Mucosa of rectum (tissue), 2 donors: ENCODE results near the gene MTHFD1L.
"Not testable (repeated sequence)": the region's sequence is repeated elsewhere in the genome, so short reads cannot be mapped to it uniquely, and the experiment has no call there.

Experiments used
- H3K27ac ChIP-seq, 2 donors: one replicate each; pipeline ENCODE4 v1.7.0; 2013; ENCODE audit warnings: inconsistent platforms in 2 of 2, low read depth in 2 of 2, low read length in 2 of 2
- H3K27me3 ChIP-seq, 2 donors: one replicate each; pipeline ENCODE4 v1.7.0; 2013; ENCODE audit warnings: low read length in 2 of 2; ENCODE audit not compliant: control insufficient read depth in 2 of 2, insufficient read depth in 2 of 2
- H3K36me3 ChIP-seq, 2 donors: one replicate each; pipeline ENCODE4 v1.7.0; 2013; ENCODE audit warnings: low read length in 2 of 2; ENCODE audit not compliant: control insufficient read depth in 2 of 2, insufficient read depth in 2 of 2
- H3K4me1 ChIP-seq, 2 donors: one replicate each; pipeline ENCODE4 v1.7.0; 2013; ENCODE audit warnings: low read length in 2 of 2, mild to moderate bottlenecking in 1 of 2; ENCODE audit not compliant: control insufficient read depth in 2 of 2, insufficient read depth in 2 of 2
- H3K4me3 ChIP-seq, 2 donors: one replicate each; pipeline ENCODE4 v1.7.0; 2013; ENCODE audit warnings: low read length in 2 of 2
- H3K9ac ChIP-seq, 2 donors: one replicate each; pipeline ENCODE4 v1.7.0; 2013; ENCODE audit warnings: low read length in 2 of 2, low read depth in 1 of 2, mild to moderate bottlenecking in 1 of 2
- H3K9me3 ChIP-seq, 2 donors: one replicate each; pipeline ENCODE4 v1.7.0; 2013; ENCODE audit warnings: low read length in 2 of 2; ENCODE audit not compliant: control insufficient read depth in 2 of 2
- donor health status: healthy.
- donor health status: Normal muscosa, but diverticular disease.

Gene MTHFD1L

DNA sequence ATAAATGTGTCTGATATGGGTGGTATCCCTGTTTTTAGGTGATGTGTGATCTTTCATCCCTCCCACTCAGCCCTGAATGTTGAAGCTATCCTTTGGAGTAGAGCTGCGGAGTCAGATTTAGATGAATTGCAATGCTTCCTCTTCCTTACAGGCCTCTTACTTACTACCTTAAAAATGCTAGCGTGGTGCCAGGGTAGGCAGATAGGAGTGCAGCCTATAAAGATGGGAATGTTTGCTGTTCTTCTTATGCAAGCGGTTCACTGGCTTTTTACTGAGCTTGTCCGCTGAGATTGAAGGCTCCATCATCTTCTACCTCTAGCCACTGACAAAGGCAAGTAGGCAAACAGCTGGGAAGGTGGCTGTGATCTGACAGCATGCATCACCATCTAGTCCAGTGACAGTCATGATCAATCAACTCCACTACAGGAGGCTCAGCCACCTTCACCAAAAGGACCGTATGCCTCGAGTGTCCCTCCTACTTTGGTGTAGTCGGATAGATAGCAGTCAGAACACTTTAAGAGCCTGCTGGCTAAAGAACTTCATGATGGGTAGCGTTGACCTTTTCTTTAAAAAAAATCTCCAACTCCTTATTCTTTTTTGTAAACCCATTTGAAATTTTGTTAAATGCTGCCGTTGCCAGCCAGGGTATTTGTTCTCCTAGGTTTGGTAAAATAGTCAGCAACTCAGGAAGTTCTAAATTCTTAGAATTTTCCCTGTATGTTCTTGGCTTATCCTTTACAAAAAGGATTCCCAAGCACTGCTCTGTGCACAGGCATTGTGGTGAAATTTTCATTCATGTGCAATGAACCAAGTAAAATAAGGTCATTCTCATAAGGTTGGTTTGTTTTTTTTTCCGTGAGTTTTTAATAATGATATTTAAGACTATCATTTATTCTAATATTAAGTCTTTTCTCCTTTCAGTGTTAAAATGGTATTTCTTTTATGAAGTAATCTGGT lies 169.6 kb downstream of the MTHFD1L start:
- Histone ChIP-seq H3K27ac (peak overlapping the region in 1 of 2 donors; percentile 2), H3K9me3 (no peaks in the 10 kb centered on the region), H3K4me1 (peaks cover 0 to 2% of the 10 kb centered on the region in 2 donors), H3K36me3 (no peaks in the 10 kb centered on the region), H3K9ac (no peak overlapping the region), H3K27me3 (no peaks in the 10 kb centered on the region), H3K4me3 (no peak overlapping the region)

DNA sequence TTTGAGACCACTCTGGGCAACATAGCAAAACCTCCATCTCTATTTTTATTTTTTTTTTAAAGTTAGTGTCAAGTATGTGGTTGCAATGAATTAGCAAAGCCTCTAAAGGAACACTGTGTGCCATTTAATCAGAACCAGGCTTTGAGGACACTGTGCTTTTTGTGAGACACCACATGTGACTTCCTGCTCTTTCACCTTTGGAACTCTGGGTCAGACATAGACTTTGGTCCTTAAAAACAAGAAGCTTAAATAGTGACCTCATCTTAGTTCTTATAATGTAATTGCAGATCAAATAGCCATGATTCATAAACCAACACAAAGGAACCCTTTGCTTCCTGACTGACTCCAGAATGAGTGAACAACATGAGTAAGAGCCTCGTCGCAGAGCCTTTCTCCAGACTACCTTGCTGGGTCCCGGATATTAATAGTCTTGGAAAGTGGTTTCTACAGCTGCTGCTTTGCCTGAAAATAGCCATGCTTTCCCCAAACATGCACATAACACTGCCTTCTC lies 170.8 kb downstream of the MTHFD1L start:
- H3K9me3 ChIP-seq, H3K27me3 ChIP-seq, H3K36me3 ChIP-seq, H3K4me3 ChIP-seq, H3K4me1 ChIP-seq: not testable (repeated sequence)
- H3K9ac ChIP-seq: peak overlapping the region in 1 of 2 donors; percentile 35
- peak overlapping the region; percentile 29 to 78 for H3K27ac ChIP-seq

DNA sequence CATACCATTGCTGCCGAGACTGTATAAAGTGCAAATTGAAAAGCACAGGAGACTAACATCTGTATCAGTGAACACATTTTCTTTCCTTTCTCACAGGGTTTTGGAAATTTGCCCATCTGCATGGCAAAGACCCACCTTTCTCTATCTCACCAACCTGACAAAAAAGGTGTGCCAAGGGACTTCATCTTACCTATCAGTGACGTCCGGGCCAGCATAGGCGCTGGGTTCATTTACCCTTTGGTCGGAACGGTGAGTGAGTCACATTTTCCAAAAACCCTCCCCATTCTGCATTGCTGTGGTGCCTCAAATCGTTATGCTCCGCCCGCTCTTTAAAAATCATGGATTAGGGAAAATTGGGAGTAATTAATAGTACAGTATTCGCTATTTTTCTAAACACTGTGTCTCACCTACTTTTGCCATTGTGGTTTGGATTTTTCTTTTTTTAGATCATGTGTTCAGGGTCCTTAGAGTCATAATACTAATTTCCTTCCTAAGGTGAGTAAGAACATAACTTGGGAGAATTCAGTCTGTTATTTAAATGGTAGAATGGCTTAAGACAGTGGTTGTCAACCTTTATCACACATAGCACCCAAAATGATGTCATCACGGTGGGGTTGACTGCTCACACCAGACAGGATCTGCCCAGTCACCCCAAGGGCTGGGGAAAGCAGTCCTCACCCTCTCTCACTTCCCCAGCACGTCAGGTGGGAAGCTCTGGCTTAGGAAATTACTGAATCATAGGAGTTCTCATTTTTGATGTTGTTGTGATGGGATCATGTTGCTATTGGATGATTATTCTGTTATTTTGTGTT lies 171.6 kb downstream of the MTHFD1L start:
- H3K4me3 ChIP-seq: no peak overlapping the region
- H3K4me1 ChIP-seq: peaks cover 0 to 4% of the 10 kb centered on the region in 2 donors
- H3K27ac ChIP-seq: peak overlapping the region; percentile 29 to 78
- peak overlapping the region in 1 of 2 donors; percentile 35 for H3K9ac ChIP-seq
- H3K36me3 ChIP-seq: no peaks in the 10 kb centered on the region
- no peaks in the 10 kb centered on the region for H3K9me3 ChIP-seq
- no peaks in the 10 kb centered on the region for H3K27me3 ChIP-seq

GRCh38 chr6:151038616-151039015 lies 173.1 kb downstream of the MTHFD1L start:
- Histone ChIP-seq H3K36me3 (no peaks in the 10 kb centered on the region), H3K27me3 (no peaks in the 10 kb centered on the region), H3K4me1 (peaks cover 0 to 4% of the 10 kb centered on the region in 2 donors), H3K27ac (no peak overlapping the region), H3K9me3 (no peaks in the 10 kb centered on the region), H3K9ac (no peak overlapping the region), H3K4me3 (no peak overlapping the region)

DNA sequence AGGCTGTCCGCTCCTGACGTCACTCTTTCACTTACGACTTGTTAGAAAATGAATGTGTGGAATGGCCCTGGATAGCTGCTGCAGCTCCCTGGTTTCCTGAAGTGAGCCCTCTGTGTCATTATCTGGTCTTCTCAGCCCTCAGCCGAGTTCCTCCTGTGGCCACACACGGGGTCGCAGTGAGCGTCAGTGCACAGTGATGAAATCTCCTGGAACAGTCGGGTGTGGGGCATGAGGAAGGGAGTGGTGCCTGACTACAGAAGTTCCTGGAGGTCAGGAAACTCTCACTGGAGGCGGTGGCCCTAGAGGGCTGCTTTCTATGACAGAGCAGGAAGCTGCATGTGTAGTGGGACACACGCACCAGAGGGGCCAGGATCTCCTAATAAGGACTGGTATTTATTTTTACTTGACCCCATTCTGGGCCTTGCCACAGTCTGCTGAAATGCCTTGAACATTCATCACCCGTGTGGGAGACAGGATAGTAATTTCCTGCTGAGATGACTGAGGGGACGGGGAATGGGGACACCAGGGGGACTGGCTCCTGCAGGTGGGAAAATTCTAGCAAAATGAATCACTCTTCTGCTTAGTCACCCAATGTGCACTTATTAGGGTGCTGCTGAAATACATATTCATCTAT lies 175.5 kb downstream of the MTHFD1L start:
- H3K27me3 ChIP-seq, H3K9me3 ChIP-seq, H3K36me3 ChIP-seq, H3K9ac ChIP-seq: not testable (repeated sequence)
- peaks cover 0 to 14% of the 10 kb centered on the region in 2 donors for H3K4me1 ChIP-seq
- H3K27ac ChIP-seq: peak overlapping the region; percentile 61 to 68
- H3K4me3 ChIP-seq: peak overlapping the region in 1 of 2 donors; percentile 23

DNA sequence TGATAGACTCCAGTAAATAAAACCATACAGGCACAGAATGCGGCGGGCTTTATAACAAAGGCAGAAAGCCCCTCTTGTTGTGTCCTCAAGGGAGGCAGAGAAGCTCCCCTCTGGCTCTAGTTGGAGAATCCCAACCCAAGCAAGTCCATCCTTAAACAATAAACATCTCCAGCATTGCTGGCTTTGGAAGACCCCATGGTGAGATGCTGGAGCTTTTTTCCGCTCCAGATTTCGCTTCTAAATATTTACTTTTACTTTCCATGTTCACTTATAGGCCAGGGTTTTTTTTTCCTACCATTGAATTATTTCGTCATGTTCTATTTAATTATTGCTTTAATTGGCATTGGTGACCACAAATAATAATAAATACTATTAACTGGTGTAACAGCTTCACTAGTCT lies 176.2 kb downstream of the MTHFD1L start:
- no peaks in the 10 kb centered on the region for H3K36me3 ChIP-seq
- H3K4me1 ChIP-seq: peaks cover 0 to 13% of the 10 kb centered on the region in 2 donors
- no peaks in the 10 kb centered on the region for H3K9me3 ChIP-seq
- peak overlapping the region; percentile 61 to 68 for H3K27ac ChIP-seq
- H3K9ac ChIP-seq: no peak overlapping the region
- H3K27me3 ChIP-seq: no peaks in the 10 kb centered on the region
- no peak overlapping the region for H3K4me3 ChIP-seq

GRCh38 chr6:151042911-151043330 lies 177.4 kb downstream of the MTHFD1L start:
- not testable (repeated sequence) for H3K9me3 ChIP-seq, H3K4me3 ChIP-seq, H3K9ac ChIP-seq, H3K27me3 ChIP-seq, H3K27ac ChIP-seq, H3K36me3 ChIP-seq
- peaks cover 0 to 12% of the 10 kb centered on the region in 2 donors for H3K4me1 ChIP-seq

DNA sequence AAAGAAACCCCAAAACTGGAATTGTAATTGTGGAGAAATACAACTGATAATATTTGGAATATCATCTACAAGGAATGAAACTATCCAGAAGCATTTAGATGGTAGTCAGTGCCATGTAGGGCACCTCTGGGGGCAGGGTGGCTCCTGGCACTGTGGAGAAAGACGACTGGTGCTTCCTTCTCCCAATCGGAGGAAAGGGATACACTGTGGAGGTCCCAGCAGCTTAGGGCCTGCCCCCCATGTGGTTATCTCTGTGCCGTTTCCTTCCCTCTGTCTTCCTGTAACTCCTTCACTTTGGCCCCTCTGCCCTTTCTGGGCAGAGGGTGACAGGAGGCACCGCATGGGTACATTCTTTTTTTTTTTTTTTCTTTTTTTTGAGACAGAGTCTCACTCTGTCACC lies 178.4 kb downstream of the MTHFD1L start:
- Histone ChIP-seq H3K4me1 (peaks cover 0 to 12% of the 10 kb centered on the region in 2 donors), H3K36me3 (no peaks in the 10 kb centered on the region), H3K4me3 (no peak overlapping the region), H3K9ac (no peak overlapping the region), H3K27me3 (no peaks in the 10 kb centered on the region), H3K9me3 (no peaks in the 10 kb centered on the region), H3K27ac (peak overlapping the region in 1 of 2 donors; percentile 79)

DNA sequence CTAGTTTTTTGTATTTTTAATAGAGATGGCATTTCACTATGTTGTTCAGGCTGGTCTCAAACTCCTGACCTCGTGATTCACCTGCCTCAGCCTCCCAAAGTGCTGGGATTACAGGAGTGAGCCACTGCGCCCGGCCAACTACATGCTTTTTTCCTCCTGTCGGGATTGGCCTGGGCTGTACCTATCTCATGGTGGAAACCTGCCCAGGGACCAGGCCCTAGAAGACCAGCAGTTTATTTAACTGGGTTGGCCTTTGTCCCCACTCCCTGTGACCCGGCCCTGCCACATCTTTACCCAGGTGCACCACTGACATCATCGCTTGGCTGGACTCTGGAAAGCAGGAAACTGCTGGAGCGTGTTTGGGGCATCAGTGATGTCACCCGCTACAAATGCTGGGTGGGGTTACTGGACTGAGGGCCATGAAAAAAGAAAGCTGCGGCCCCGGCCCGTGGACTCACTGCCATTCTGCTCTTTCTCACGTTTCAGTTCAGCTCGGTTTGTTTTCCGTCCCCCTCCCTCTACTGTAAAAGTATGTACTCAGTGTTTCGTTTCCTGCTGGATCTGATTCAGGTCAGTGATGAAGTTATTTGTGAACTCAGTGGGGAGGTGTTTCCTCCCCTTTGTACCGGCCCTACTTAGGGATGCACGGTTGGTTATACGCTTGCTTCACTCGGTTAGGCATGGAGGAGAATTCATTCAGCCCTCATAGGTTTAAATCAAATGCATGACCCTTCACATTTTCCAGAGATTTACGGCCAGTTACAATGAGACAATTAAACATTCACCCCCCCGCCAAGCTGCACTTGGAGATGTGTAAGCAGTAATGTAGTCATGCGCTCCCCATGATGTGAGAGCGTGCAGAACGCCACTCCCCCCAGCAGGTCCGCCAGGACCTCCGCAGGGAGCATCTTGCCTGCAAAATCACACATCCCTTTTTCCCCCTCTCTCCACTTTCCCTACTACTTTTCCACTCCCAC lies 179.3 kb downstream of the MTHFD1L start:
- Histone ChIP-seq H3K27ac (peak overlapping the region; percentile 61 to 79), H3K36me3 (no peaks in the 10 kb centered on the region), H3K4me3 (peak overlapping the region; percentile 56 to 64), H3K9me3 (no peaks in the 10 kb centered on the region), H3K27me3 (no peaks in the 10 kb centered on the region), H3K4me1 (peaks cover 0 to 12% of the 10 kb centered on the region in 2 donors), H3K9ac (peak overlapping the region in 1 of 2 donors; percentile 69)
